ENCODE results near the gene PAX3.
A peak's percentile ranks its signal among the peaks of the same experiment; 100 is the strongest.

Gene PAX3

DNA sequence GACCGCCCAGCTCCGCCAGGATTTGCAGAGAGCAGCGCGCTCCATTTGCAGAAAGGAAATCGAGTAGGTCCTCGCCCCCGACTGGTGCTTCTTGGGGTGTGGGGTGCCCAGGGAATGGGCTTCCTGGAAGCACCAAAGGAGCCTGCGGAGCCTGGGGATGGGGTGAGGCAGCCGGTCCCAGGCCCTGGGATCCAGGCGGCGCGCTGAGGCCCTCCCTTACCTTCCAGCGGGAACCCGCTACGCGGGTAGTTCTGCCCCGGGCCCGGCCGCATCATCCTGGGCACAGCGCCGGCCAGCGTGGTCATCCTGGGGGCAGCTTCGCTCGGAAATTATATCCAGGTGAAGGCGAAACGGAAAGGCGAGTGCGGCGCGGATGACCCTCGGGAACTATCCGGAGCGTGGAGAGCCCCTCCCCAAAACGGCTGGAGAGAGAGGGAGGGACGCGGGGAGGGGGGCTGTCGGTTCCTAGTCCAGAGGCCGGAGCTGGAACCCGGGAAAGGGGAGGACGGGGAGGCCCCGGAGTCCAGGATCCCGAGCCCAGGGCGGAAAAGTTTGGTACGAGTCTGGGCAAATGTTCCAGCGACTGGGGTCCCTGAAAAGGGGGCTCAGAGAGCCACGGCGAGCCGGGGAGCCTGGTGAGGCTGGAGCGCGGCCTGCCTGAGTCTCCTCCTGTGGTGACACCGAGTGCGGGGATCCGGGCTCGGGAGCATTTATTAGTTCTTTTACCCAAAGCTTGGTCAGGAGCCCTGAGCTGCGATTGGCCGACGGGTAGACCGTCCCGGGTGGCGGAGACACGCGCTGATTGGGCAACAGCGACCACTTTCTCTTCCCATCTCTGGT lies at the start of gene PAX3:
PAX3 (minus strand) TSS at position 688 of the 840 bp plus-strand sequence; CDS start at position 305, 383 bp downstream.
- TF ChIP-seq, protein P1, sequence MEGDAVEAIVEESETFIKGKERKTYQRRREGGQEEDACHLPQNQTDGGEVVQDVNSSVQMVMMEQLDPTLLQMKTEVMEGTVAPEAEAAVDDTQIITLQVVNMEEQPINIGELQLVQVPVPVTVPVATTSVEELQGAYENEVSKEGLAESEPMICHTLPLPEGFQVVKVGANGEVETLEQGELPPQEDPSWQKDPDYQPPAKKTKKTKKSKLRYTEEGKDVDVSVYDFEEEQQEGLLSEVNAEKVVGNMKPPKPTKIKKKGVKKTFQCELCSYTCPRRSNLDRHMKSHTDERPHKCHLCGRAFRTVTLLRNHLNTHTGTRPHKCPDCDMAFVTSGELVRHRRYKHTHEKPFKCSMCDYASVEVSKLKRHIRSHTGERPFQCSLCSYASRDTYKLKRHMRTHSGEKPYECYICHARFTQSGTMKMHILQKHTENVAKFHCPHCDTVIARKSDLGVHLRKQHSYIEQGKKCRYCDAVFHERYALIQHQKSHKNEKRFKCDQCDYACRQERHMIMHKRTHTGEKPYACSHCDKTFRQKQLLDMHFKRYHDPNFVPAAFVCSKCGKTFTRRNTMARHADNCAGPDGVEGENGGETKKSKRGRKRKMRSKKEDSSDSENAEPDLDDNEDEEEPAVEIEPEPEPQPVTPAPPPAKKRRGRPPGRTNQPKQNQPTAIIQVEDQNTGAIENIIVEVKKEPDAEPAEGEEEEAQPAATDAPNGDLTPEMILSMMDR (IDR thresholded peaks at IDR 0.05; ENCODE audit: unreplicated experiment in 3 of 3), result no peak
- peak within 1 kb of the TSS; percentile 81 to 88 (median 85) for H3K4me3 Mint-ChIP-seq

DNA sequence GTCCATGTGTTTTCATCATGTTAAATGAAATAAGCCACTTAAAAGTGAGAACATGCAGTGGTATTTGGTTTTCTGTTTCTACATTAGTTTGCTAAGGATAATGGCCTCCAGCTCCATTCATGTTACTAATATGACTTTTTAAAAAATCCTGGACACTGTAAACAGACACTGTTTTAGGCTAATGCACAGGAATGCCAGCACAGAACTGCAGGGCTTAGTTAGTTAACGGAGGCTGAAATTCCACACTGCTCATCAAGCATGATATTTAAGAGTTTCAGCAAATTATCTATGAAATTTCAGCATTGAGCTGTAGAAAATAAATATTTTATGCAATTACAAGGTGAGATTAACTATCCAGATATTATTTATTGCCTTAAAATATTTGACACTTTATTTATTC lies 42.5 kb upstream of the PAX3 start:
- Mint-ChIP-seq H3K4me1 (peaks cover 6% of the 10 kb centered on the region), H3K9me3 (no peaks in the 10 kb centered on the region), H3K4me3 (no peak overlapping the region), H3K36me3 (ENCODE audit: low read depth) (no peaks in the 10 kb centered on the region), H3K27ac (peak overlapping the region; percentile 41 to 84 (median 74)), H3K27me3 (ENCODE audit: low read depth) (peaks cover 4% of the 10 kb centered on the region)
- TF ChIP-seq, protein P1 (IDR thresholded peaks at IDR 0.05; ENCODE audit: unreplicated experiment in 3 of 3), result no peak

More for the DNA sequence above, at the start of gene PAX3:
- H3K27me3 Mint-ChIP-seq (ENCODE audit: low read depth), result peaks cover 100% of the 10 kb centered on the region
- peaks cover 46% of the 10 kb centered on the region for H3K4me1 Mint-ChIP-seq
- H3K9me3 Mint-ChIP-seq, result peaks cover 4% of the 10 kb centered on the region
- peak within 1 kb of the TSS; percentile 3 to 60 (median 5) for H3K27ac Mint-ChIP-seq
- peaks cover 3% of the 10 kb centered on the region for H3K36me3 Mint-ChIP-seq (ENCODE audit: low read depth)

DNA sequence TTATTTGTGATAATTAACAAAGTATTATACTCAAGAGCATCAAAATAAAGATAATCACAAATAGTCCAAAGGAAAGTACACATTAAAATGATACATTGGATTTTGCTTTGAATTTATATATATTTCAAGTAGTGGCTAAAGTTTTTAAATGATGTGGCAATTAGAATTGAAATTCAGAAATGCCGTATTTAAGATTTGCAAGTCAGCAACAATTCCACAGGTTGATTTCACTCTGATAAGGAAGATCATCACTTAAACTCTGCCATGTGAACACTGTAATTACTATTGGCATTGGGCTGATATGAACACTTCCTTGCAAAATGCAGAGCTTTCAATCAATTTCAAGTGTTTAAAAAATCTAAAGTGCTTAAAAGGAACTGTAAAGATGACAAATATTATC lies 39.6 kb upstream of the PAX3 start:
- Mint-ChIP-seq H3K4me1 (peaks cover 6% of the 10 kb centered on the region), H3K27me3 (ENCODE audit: low read depth) (peaks cover 4% of the 10 kb centered on the region), H3K4me3 (no peak overlapping the region), H3K27ac (no peak overlapping the region), H3K36me3 (ENCODE audit: low read depth) (no peaks in the 10 kb centered on the region), H3K9me3 (peaks cover 14% of the 10 kb centered on the region)
- TF ChIP-seq, protein P1 (IDR thresholded peaks at IDR 0.05; ENCODE audit: unreplicated experiment in 3 of 3), result no peak

DNA sequence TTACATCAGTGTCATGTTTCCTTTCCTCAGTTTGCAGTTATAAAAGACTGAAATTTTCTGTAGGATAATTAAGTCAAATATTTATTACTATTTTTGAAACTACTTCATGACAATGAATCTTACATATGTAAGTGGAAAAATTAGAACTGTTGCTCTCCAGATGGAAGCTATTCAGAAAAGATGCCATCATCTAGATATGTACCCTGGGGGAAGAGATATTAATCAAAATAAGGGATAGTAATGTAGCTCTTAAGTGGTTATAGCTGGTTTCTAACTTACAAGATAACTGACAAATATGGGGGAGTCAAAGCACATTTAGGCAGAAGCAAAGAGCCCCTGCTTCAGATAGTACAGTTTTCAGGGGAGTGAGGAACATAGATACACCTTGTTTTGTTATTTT lies 38.1 kb upstream of the PAX3 start:
- Mint-ChIP-seq H3K27me3 (ENCODE audit: low read depth) (no peaks in the 10 kb centered on the region), H3K4me3 (no peak overlapping the region)

DNA sequence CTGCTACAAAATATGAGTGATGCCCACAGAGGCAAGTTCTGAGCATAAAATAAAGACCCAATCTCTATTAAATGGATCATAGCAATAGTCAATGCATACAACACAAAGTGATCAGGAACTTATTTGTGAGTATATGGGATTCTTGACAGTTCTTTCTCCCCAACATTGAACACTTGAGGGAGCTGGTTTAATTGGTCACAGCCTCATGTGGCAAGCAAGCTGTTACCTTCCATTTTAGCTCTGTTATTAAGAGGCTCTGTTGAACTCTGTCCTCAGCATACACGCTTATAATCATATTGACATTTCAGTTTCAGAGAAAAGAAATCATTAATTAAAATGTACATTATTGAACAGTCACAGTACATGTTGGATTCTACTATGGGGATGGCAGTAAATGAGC lies 37.6 kb upstream of the PAX3 start:
- TF ChIP-seq, protein P1 (IDR thresholded peaks at IDR 0.05; ENCODE audit: unreplicated experiment in 3 of 3), result no peak
- H3K27ac Mint-ChIP-seq, result no peak overlapping the region
- peaks cover 18% of the 10 kb centered on the region for H3K9me3 Mint-ChIP-seq
- H3K4me3 Mint-ChIP-seq, result no peak overlapping the region
- peaks cover 4% of the 10 kb centered on the region for H3K36me3 Mint-ChIP-seq (ENCODE audit: low read depth)
- H3K27me3 Mint-ChIP-seq (ENCODE audit: low read depth), result no peaks in the 10 kb centered on the region
- H3K4me1 Mint-ChIP-seq, result peaks cover 5% of the 10 kb centered on the region

More for the DNA sequence above, 38.1 kb upstream of the PAX3 start:
- Mint-ChIP-seq H3K36me3 (ENCODE audit: low read depth) (peaks cover 4% of the 10 kb centered on the region), H3K27ac (no peak overlapping the region), H3K4me1 (peaks cover 6% of the 10 kb centered on the region), H3K9me3 (peaks cover 18% of the 10 kb centered on the region)
- TF ChIP-seq, protein P1 (IDR thresholded peaks at IDR 0.05; ENCODE audit: unreplicated experiment in 3 of 3), result no peak

DNA sequence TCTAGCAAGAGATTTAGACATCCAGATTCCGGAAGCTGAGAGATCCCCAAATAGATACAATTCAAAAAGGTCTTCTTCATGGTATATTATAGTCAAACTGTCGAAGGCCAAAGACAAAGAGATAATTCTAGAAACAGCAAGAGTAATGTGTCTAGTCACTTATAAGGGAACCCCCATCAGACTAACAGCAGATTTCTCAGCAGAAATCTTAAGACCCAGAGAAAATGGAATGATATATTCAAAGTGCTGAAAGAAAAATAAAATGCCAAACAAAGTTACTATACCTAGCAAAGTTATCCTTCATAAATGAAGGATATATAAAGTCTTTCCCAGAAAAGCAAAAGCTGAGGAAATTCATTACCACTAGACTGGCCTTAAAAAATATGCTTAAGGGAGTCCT lies 36.1 kb upstream of the PAX3 start:
- Mint-ChIP-seq H3K4me1 (no peaks in the 10 kb centered on the region), H3K4me3 (no peak overlapping the region), H3K27ac (no peak overlapping the region), H3K9me3 (peaks cover 18% of the 10 kb centered on the region), H3K27me3 (ENCODE audit: low read depth) (no peaks in the 10 kb centered on the region), H3K36me3 (ENCODE audit: low read depth) (peaks cover 4% of the 10 kb centered on the region)
- TF ChIP-seq, protein P1 (IDR thresholded peaks at IDR 0.05; ENCODE audit: unreplicated experiment in 3 of 3), result no peak

Data from nephron (organoid).